Gastrocnemius medialis (tissue), 4 donors: Measurements from ENCODE around the gene GPR176.

ENCODE experiments used
- CTCF ChIP-seq, 5 experiments: fragments of 450-650 bp in 3 of 5; fragments of 200-600 bp in 2 of 5; sonication (generic) in 2 of 5; IDR thresholded peaks in 4 of 5; conservative IDR thresholded peaks in 1 of 5; 1 replicate in 4 of 5; 2 replicates in 1 of 5; pipeline ENCODE4 v1.5.1; 2016 to 2019; ENCODE audit warnings: antibody characterized with exemption in 5 of 5, mild to moderate bottlenecking in 3 of 5, moderate library complexity in 3 of 5
- POLR2A ChIP-seq, 2 donors: fragments of 450-650 bp; IDR thresholded peaks; one replicate each; pipeline ENCODE4 v1.6.1; 2017; ENCODE audit warnings: antibody characterized with exemption in 2 of 2, mild to moderate bottlenecking in 2 of 2, moderate library complexity in 2 of 2

- TF ChIP-seq CTCF (IDR thresholded peaks at IDR 0.05 in 4 of 5, conservative IDR thresholded peaks at IDR 0.05 in 1 of 5), result no peak
- TF ChIP-seq POLR2A (IDR thresholded peaks at IDR 0.05), result no peak
These were observed 135.9 kb downstream of the GPR176 start for GRCh38 chr15:39784125-39784524.
